HEK293T (cell line): ENCODE results near the gene CREB5.

Experiments used
- CTCF ChIA-PET: fragments of 350-600 bp; formaldehyde crosslinking; extraction: SDS; loops from one replicate; lab custom pipeline; 2021; ENCODE audit warnings: antibody characterized with exemption, inconsistent platforms; lab: Yijun Ruan, JAX
- POLR2A ChIA-PET: fragments of 350-600 bp; formaldehyde crosslinking; extraction: SDS; loops from one replicate; lab custom pipeline; 2020; ENCODE audit warnings: antibody characterized with exemption, inconsistent platforms; lab: Yijun Ruan, JAX
- DNase-seq: peaks from one replicate; pipeline ENCODE4 v3.0.0; 2012; ENCODE audit warnings: mixed read lengths; ENCODE audit errors: extremely low spot score
- ARNT ChIP-seq: fragments of 450-650 bp; IDR thresholded peaks from 2 replicates; pipeline ENCODE4 v1.6.1; 2017; ENCODE audit warnings: mild to moderate bottlenecking
- BHLHE40 ChIP-seq: fragments of 450-650 bp; IDR thresholded peaks from 2 replicates; pipeline ENCODE4 v1.6.1; 2016; ENCODE audit warnings: mild to moderate bottlenecking, moderate library complexity, borderline replicate concordance
- CTBP1 ChIP-seq: fragments of 450-650 bp; IDR thresholded peaks from 2 replicates; pipeline ENCODE4 v1.6.1; 2016; ENCODE audit warnings: borderline replicate concordance
- ELF4 ChIP-seq: fragments of 450-650 bp; IDR thresholded peaks from 2 replicates; pipeline ENCODE4 v1.6.1; 2017; ENCODE audit warnings: antibody characterized with exemption
- FOXA1 ChIP-seq: fragments of 450-650 bp; IDR thresholded peaks from 2 replicates; pipeline ENCODE4 v1.6.1; 2016; ENCODE audit warnings: mild to moderate bottlenecking
- FOXK2 ChIP-seq: fragments of 450-650 bp; IDR thresholded peaks from 2 replicates; pipeline ENCODE4 v1.6.1; 2016; ENCODE audit warnings: mild to moderate bottlenecking
- FOXM1 ChIP-seq: fragments of 450-650 bp; IDR thresholded peaks from 2 replicates; pipeline ENCODE4 v1.6.1; 2017; ENCODE audit warnings: mild to moderate bottlenecking, borderline replicate concordance
- HDGF ChIP-seq: fragments of 450-650 bp; IDR thresholded peaks from 2 replicates; pipeline ENCODE4 v1.6.1; 2017; ENCODE audit warnings: antibody characterized with exemption, borderline replicate concordance
- L3MBTL2 ChIP-seq: fragments of 450-650 bp; conservative IDR thresholded peaks from 2 replicates; pipeline ENCODE4 v1.6.1; 2016; ENCODE audit warnings: mild to moderate bottlenecking
- LEF1 ChIP-seq: fragments of 450-650 bp; IDR thresholded peaks from 2 replicates; pipeline ENCODE4 v1.6.1; 2017; ENCODE audit warnings: mild to moderate bottlenecking, borderline replicate concordance
- NFRKB ChIP-seq: fragments of 450-650 bp; IDR thresholded peaks from 2 replicates; pipeline ENCODE4 v1.6.1; 2016; ENCODE audit warnings: mild to moderate bottlenecking, moderate library complexity
- PKNOX1 ChIP-seq: fragments of 450-650 bp; IDR thresholded peaks from 2 replicates; pipeline ENCODE4 v1.6.1; 2016
- SP1 ChIP-seq: fragments of 450-650 bp; IDR thresholded peaks from 2 replicates; pipeline ENCODE4 v1.6.1; 2017
- SUZ12 ChIP-seq: fragments of 450-650 bp; IDR thresholded peaks from 2 replicates; pipeline ENCODE4 v1.6.1; 2016; ENCODE audit warnings: mild to moderate bottlenecking
- TARDBP ChIP-seq: fragments of 450-650 bp; IDR thresholded peaks from 2 replicates; pipeline ENCODE4 v1.6.1; 2016
- ZNF384 ChIP-seq: fragments of 450-650 bp; IDR thresholded peaks from 2 replicates; pipeline ENCODE4 v1.6.1; 2016

Gene CREB5

GRCh38 chr7:28483112-28483511, 70.8 kb downstream of the CREB5 start:
- POLR2A ChIA-PET: no interaction called here
- CTCF ChIA-PET: no interaction called here
- TF ChIP-seq ARNT (no peak), FOXM1 (no peak), FOXA1 (no peak), TARDBP (no peak), FOXK2 (no peak), ZNF384 (no peak), BHLHE40 (no peak), CTBP1 (no peak), PKNOX1 (no peak), ELF4 (no peak), HDGF (no peak), SUZ12 (no peak)
- DNase-seq: no peak

GRCh38 chr7:28483908-28484605, 71.7 kb downstream of the CREB5 start:
- ChIA-PET POLR2A (no interaction called here), CTCF (no interaction called here)
- DNase-seq: no peak

GRCh38 chr7:28484606-28484935, 72.3 kb downstream of the CREB5 start:
- TF ChIP-seq CTBP1 (no peak), FOXA1 (no peak), NFRKB (no peak), ELF4 (no peak), BHLHE40 (no peak), ARNT (no peak), PKNOX1 (no peak), SP1 (no peak), HDGF (no peak), LEF1 (no peak), L3MBTL2 (no peak), FOXM1 (no peak), SUZ12 (no peak), ZNF384 (no peak)
- DNase-seq: no peak
- ChIA-PET CTCF (no interaction called here), POLR2A (no interaction called here)

More at GRCh38 chr7:28483908-28484605, 71.7 kb downstream of the CREB5 start:
- no peak for TF ChIP-seq CTBP1
- no peak for TF ChIP-seq BHLHE40
- TF ChIP-seq TARDBP: no peak
- TF ChIP-seq ELF4: no peak
- no peak for TF ChIP-seq FOXK2
- no peak for TF ChIP-seq SP1
- no peak for TF ChIP-seq FOXA1
- no peak for TF ChIP-seq FOXM1
- TF ChIP-seq SUZ12: no peak
- TF ChIP-seq ZNF384: no peak
- TF ChIP-seq ARNT: no peak
- TF ChIP-seq HDGF: no peak
- no peak for TF ChIP-seq NFRKB
- TF ChIP-seq PKNOX1: no peak
- no peak for TF ChIP-seq LEF1
- no peak for TF ChIP-seq L3MBTL2

GRCh38 chr7:28487487-28487886, 75.2 kb downstream of the CREB5 start:
- no peak for DNase-seq
- CTCF ChIA-PET: no interaction called here
- TF ChIP-seq CTBP1 (no peak), NFRKB (no peak), ZNF384 (no peak), LEF1 (no peak)
- POLR2A ChIA-PET: no interaction called here

GRCh38 chr7:28488061-28488791, 75.9 kb downstream of the CREB5 start:
- CTCF ChIA-PET: no interaction called here
- POLR2A ChIA-PET: no interaction called here
- TF ChIP-seq CTBP1: no peak
- no peak for TF ChIP-seq PKNOX1
- no peak for TF ChIP-seq NFRKB
- TF ChIP-seq FOXM1: no peak
- no peak for TF ChIP-seq BHLHE40
- no peak for TF ChIP-seq ARNT
- TF ChIP-seq FOXK2: no peak
- no peak for DNase-seq
